ENCODE data around the gene HPN.
"Not testable (repeated sequence)": the region's sequence is repeated elsewhere in the genome, so short reads cannot be mapped to it uniquely, and the experiment has no call there.

The HPN gene

GRCh38 chr19:35088131-35088913 lies 46.8 kb downstream of the HPN start:
- no peak for DNase-seq

- no peak for DNase-seq
Observed at GRCh38 chr19:35089554-35089953, 48.0 kb downstream of the HPN start.

GRCh38 chr19:35090160-35090505 lies 48.6 kb downstream of the HPN start:
- DNase-seq = no peak

- peak; percentile 62 for DNase-seq
Observed at GRCh38 chr19:35090506-35091214, 49.1 kb downstream of the HPN start.

- no peak for DNase-seq
Observed at GRCh38 chr19:35093430-35093829, 51.9 kb downstream of the HPN start.

- DNase-seq = no peak
Observed at GRCh38 chr19:35093941-35094647, 52.6 kb downstream of the HPN start.

- DNase-seq = no peak
Observed at GRCh38 chr19:35094656-35095055, 53.1 kb downstream of the HPN start.

GRCh38 chr19:35095667-35096368 lies 54.3 kb downstream of the HPN start:
- no peak for DNase-seq

- DNase-seq = no peak
Observed at GRCh38 chr19:35098413-35099049, 57.0 kb downstream of the HPN start.

GRCh38 chr19:35099155-35099896 lies 57.8 kb downstream of the HPN start:
- DNase-seq = no peak

GRCh38 chr19:35099897-35100275 lies 58.4 kb downstream of the HPN start:
- no peak for DNase-seq

- no peak for DNase-seq
Observed at GRCh38 chr19:35100588-35101533, 59.3 kb downstream of the HPN start.

- DNase-seq = not testable (repeated sequence)
Observed at GRCh38 chr19:35101949-35102348, 60.4 kb downstream of the HPN start.

GRCh38 chr19:35103614-35104013 lies 62.1 kb downstream of the HPN start:
- DNase-seq = not testable (repeated sequence)

GRCh38 chr19:35104361-35104760 lies 62.8 kb downstream of the HPN start:
- DNase-seq = no peak

GRCh38 chr19:35105047-35105410 lies 63.5 kb downstream of the HPN start:
- DNase-seq = no peak

- DNase-seq = no peak
Observed at GRCh38 chr19:35105411-35106290, 64.1 kb downstream of the HPN start.

GRCh38 chr19:35106291-35106583 lies 64.7 kb downstream of the HPN start:
- no peak for DNase-seq

- DNase-seq = no peak
Observed at GRCh38 chr19:35106898-35107541, 65.5 kb downstream of the HPN start.

GRCh38 chr19:35107545-35107944 lies 66.0 kb downstream of the HPN start:
- no peak for DNase-seq

Measured in CD4-positive, alpha-beta T cell treated with Interleukin-10 for 1 hour (primary cell).